ENCODE results near the gene ZNF17.

Gene ZNF17

GRCh38 chr19:57410877-57411671, at the start of gene ZNF17:
Gene ZNF17 (plus strand): TSS chr19:57411161. CDS start chr19:57413616, 2,455 bp downstream.
- Histone ChIP-seq H3K4me2 (peak within 1 kb of the TSS; percentile 93), H3K9ac (peak within 1 kb of the TSS; percentile 54; the same call in 1 of the 2 replicates), H3K36me3 (ENCODE audit: insufficient read depth) (0 out of 2 replicates have a peak, but pooled peaks cover 3% of the 10 kb centered on the region), H3K27me3 (ENCODE audit: insufficient read depth, low read depth) (no peaks in the 10 kb centered on the region), H3K4me3 (IDR thresholded peaks at IDR 0.05; ENCODE audit: insufficient read depth, low read depth, low read length) (peak within 1 kb of the TSS; percentile 33), H3K79me2 (ENCODE audit: insufficient read depth, low read depth) (peaks cover 13% of the 10 kb centered on the region; the same call in 1 of the 2 replicates), H2AFZ (ENCODE audit: low read depth) (peak within 1 kb of the TSS; percentile 80), H3K27ac (no peak within 1 kb of the TSS; the same call in 1 of the 2 replicates), H4K20me1 (ENCODE audit: insufficient read depth) (no peaks in the 10 kb centered on the region), H3K4me1 (ENCODE audit: low read depth, poor library complexity, severe bottlenecking) (peaks cover 11% of the 10 kb centered on the region)
- TF ChIP-seq CTCF (conservative IDR thresholded peaks at IDR 0.05; ENCODE audit: low read depth, low read length), result no peak

- H3K9ac ChIP-seq, result no peak overlapping the region
- peak overlapping the region; percentile 49 for H3K4me2 ChIP-seq
- H2AFZ ChIP-seq (ENCODE audit: low read depth), result peak overlapping the region; percentile 78; the same call in 1 of the 2 replicates
- H3K4me3 ChIP-seq (IDR thresholded peaks at IDR 0.05; ENCODE audit: insufficient read depth, low read depth, low read length), result no peak overlapping the region
- no peaks in the 10 kb centered on the region for H4K20me1 ChIP-seq (ENCODE audit: insufficient read depth)
- no peaks in the 10 kb centered on the region for H3K36me3 ChIP-seq (ENCODE audit: insufficient read depth)
- no peaks in the 10 kb centered on the region for H3K4me1 ChIP-seq (ENCODE audit: low read depth, poor library complexity, severe bottlenecking)
- 0 out of 2 replicates have a peak, but pooled peaks cover 4% of the 10 kb centered on the region for H3K79me2 ChIP-seq (ENCODE audit: insufficient read depth, low read depth)
- no peak overlapping the region for H3K27ac ChIP-seq
- no peak for TF ChIP-seq CTCF (conservative IDR thresholded peaks at IDR 0.05; ENCODE audit: low read depth, low read length)
- no peaks in the 10 kb centered on the region for H3K27me3 ChIP-seq (ENCODE audit: insufficient read depth, low read depth)
Observed at GRCh38 chr19:57362419-57362818, 48.5 kb upstream of the ZNF17 start.

DNA sequence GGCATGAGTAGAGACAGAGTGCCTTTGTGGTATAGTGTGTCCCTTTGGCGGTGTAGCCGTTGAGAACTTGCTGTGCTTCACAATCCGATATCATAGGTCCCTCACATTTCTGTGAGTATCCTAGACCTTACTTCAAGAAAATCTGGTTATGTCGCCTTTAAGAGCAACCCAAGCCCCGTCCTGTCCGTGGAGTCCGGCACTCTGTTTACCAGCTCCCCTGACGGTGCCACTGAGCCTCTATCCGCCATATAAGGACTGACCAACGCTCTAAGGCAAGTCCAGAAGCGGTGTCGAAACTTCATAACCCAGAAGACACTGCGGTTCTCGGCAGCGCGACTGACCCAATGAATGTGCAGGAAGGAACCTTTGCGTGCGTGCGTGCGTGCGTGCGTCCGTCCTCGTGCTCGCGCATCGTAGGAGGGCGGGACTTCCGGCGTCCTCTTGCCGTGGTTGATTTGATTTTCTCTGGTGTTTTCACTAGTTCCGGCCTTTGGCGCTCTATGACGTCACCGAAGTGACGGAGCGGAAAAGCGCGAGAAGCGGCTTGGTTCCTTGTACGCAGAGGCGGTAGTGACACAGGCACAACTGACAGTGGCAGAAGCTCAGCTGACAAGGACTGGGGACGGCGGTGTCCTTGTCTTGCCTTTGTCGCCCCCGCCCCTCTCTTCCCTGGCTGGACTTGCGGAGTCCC, 47.8 kb upstream of the ZNF17 start, which contains the start of the genes TRAPPC2B and ZNF547:
TRAPPC2B (plus strand) TSS at position 555 of the 691 bp plus-strand sequence. CDS start 1,283 bp downstream, outside the sequence.
ZNF547 (plus strand) TSS at position 555 of the 691 bp plus-strand sequence. CDS start 5,005 bp downstream, outside the sequence.
- no peaks in the 10 kb centered on the region for H3K27me3 ChIP-seq (ENCODE audit: insufficient read depth, low read depth)
- peak within 1 kb of the TSS; percentile 58 for H3K27ac ChIP-seq
- peak within 1 kb of the TSS; percentile 47; the same call in 1 of the 2 replicates for H3K9ac ChIP-seq
- no peaks in the 10 kb centered on the region for H3K36me3 ChIP-seq (ENCODE audit: insufficient read depth)
- no peak within 1 kb of the TSS for H3K4me3 ChIP-seq (IDR thresholded peaks at IDR 0.05; ENCODE audit: insufficient read depth, low read depth, low read length)
- H2AFZ ChIP-seq (ENCODE audit: low read depth), result peak within 1 kb of the TSS; percentile 78
- H3K4me1 ChIP-seq (ENCODE audit: low read depth, poor library complexity, severe bottlenecking), result no peaks in the 10 kb centered on the region
- peak within 1 kb of the TSS; percentile 56 for H3K4me2 ChIP-seq
- no peaks in the 10 kb centered on the region for H4K20me1 ChIP-seq (ENCODE audit: insufficient read depth)
- TF ChIP-seq CTCF (conservative IDR thresholded peaks at IDR 0.05; ENCODE audit: low read depth, low read length), result no peak
- H3K79me2 ChIP-seq (ENCODE audit: insufficient read depth, low read depth), result 0 out of 2 replicates have a peak, but pooled peaks cover 4% of the 10 kb centered on the region

DNA sequence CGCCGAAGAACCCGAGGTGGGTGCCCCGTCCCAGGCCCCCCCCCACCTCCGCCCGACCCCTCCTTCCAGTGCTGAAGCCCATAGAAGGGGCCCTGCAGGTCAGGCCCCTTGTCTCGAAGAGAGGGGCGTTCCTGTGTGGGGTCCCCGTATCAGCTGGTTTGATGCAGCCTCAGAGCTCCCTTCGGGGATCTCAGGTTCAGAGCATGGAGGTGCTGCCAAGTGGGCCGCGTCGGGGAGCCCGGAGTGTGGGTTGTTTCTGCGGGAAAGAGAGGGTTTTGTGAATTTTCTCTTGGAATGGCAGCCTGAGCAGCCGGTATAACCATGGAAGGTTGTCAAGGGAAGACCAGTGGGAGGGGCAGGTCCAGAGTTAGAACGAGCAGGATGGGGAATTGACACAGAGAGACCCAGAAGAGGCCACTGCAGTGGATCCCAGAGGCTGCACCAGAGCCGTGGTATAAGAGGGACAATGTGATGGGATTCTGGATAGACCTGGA, 47.2 kb upstream of the ZNF17 start:
- 0 out of 2 replicates have a peak, but pooled peaks cover 4% of the 10 kb centered on the region for H3K79me2 ChIP-seq (ENCODE audit: insufficient read depth, low read depth)
- no peaks in the 10 kb centered on the region for H3K36me3 ChIP-seq (ENCODE audit: insufficient read depth)
- peak overlapping the region; percentile 58 for H3K27ac ChIP-seq
- peak overlapping the region; percentile 47; the same call in 1 of the 2 replicates for H3K9ac ChIP-seq
- H3K4me3 ChIP-seq (IDR thresholded peaks at IDR 0.05; ENCODE audit: insufficient read depth, low read depth, low read length), result no peak overlapping the region
- H3K4me1 ChIP-seq (ENCODE audit: low read depth, poor library complexity, severe bottlenecking), result no peaks in the 10 kb centered on the region
- H2AFZ ChIP-seq (ENCODE audit: low read depth), result peak overlapping the region; percentile 78; the same call in 1 of the 2 replicates
- H3K27me3 ChIP-seq (ENCODE audit: insufficient read depth, low read depth), result no peaks in the 10 kb centered on the region
- H3K4me2 ChIP-seq, result peak overlapping the region; percentile 56
- no peak for TF ChIP-seq CTCF (conservative IDR thresholded peaks at IDR 0.05; ENCODE audit: low read depth, low read length)
- no peaks in the 10 kb centered on the region for H4K20me1 ChIP-seq (ENCODE audit: insufficient read depth)

All from KMS-11 (cell line).